IPS-NIHi11 (cell line): Measurements from ENCODE around the gene EFNB2.

Source experiments
- DNase-seq: peaks from one replicate; pipeline ENCODE4 v3.0.0; 2012; ENCODE audit warnings: mixed read lengths, low spot score

The EFNB2 gene

DNA sequence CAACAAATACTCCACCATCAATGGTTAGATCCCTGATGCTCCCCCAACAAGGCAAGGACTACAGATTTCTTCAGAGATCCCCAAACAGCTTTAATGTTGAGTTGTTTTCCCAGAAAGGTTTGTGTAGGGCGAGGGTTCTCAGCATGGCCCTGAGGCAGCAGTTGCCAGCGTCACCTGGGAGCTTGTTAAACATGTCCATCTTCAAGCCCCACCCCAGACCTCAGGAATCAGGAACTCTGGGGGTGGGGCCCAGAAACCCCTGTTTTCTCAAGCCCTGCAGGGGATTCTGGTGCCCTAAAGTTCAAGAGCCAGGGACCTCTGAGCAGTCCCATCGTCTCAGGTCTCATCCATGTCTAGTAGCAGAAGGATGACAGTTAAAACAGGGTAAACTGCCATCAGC, 9.6 kb downstream of the EFNB2 start:
- DNase-seq: no peak

GRCh38 chr13:106524108-106524507, 11.4 kb downstream of the EFNB2 start:
- DNase-seq: no peak

GRCh38 chr13:106523576-106523975, 11.9 kb downstream of the EFNB2 start:
- no peak for DNase-seq

DNA sequence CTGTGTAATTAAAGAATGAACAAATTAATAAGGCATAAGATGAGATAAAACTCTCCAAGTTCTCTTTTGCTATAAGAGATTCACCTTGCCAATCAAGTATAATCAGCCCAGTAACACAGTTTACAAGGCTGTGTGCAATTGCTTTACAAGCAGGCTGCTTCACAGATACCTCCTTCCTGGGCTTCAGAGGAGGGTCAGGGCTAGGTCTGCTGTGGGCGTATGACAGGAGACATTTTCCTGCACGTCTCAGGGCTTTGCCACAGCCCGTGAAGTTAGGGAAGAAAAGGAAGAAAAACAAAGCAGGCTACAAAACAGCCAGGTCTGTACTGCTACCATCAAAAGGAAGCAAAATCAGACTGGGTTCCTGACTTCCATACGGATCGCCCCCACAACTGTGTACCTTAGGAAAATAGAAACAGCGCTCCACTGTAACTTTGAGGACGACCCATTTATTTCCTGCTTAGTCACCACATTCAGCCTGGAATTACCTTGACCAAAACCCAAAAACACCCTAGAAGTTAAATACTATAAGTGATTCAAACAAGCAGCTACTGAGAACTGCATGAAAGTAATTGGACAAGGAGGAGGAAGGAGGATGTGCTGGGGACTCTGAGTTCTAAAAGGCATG, 12.4 kb downstream of the EFNB2 start:
- DNase-seq: no peak

DNA sequence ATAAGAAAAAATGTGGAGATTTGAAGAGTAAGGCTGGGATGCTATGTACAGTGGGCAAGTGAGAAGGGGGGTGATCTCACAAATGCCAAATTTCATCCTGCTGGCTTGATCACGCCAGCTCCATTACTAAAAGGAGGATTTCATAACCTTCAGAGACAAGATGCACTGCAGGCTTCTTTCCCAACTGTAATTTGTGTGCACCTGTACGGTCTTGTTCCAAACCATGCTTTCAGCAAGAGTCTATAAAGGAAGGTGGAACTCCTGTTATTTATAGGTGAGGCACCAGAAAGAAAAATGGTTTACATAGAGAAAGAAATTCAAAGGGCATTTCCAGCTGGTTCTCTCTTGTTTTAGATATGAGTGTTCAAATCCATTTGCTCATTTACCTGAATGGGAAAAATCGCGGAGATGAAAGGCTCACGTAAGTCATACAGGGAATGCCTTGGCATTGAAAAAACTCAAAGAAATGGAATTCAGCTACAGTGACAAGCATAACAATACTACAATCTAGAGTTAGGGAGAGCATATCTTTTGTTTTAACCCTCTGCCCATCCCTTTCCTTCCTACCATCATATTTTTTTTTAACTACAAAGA, 13.3 kb downstream of the EFNB2 start:
- DNase-seq: no peak

DNA sequence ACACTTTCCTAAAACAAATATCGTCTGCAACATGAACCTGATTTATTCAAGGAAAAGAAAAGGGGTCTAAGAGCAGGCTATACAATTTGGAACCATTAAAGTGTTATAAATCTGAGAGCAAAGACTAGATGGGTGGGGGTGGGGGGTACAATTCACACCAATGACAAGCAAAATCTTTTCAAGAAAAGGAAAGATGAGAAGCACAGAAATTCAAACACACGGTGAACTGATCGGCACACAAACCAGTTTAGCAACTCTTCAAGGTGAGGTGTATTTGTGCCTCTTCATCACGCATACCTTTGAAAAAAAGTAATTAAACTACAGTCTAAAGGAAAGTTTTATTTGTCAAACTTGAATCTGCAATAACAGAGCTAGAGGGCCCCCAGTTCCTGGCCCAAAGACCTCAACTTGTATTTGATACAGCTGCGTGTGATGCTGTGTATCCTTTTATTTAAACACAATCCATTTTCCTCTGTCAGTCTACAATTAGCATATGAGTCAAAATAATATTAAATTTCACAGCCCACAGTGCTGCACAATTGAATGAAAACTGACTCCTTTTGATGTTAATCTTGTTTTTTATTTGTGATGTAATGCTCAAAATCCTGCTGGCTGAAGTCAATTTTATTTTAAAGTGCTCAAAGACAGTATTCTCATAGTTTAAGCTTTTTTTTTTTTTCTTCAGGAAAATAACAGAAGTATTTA, 14.2 kb downstream of the EFNB2 start:
- no peak for DNase-seq

GRCh38 chr13:106520251-106521054, 15.0 kb downstream of the EFNB2 start:
- DNase-seq: no peak

DNA sequence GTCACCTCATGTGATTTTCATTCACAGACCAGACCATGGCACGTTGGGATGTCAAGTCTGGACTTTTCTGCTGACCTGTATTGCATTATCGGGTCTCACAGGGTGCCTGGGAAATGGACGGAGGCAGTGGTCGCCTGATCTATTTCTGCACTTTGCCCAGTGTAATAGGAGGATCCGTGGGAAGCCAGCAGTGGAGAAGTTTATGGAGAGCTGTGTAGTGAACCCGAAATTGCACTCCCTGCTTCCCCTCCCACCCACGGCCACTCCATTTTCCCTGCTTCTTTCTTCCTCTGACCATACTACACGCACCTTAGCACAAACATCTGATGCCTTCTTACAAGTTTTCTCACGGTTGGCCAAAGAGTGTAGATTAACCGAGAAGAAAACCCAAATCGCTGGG, 16.9 kb downstream of the EFNB2 start:
- no peak for DNase-seq

DNA sequence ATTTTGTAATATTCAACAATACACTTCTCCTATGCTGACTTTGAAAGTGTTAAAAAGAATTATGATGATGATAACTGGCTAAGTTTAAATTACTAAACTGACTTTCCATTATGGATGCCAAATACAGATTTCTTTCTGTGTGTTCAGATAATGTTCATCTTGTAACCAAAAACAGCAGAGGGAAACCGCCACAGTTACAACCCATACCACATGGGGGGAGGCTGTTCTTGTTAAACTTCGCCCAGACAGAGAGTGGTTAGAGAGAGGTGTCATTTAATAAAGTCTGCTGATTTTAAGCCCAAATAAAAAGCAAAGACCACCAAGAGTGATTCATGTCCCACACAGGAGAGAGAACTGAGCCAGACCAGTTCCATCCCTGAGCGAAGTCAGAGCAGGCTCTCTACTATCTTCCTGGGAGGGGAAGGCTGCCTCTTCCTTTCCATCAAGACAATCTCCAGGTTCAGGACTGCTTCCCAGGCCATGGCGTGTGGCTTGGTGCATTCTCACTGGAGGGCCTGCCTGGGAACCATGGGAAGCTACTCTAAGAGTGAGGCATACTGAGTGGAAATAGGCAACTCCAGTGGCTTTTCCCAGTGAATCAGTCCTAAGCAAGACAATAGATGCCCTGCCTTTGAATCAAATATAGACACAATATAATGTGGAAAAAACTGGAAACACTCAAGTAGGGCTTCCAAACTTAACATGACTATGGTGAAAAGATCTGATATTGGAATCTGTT, 18.2 kb downstream of the EFNB2 start:
- no peak for DNase-seq

GRCh38 chr13:106515635-106516254, 19.7 kb downstream of the EFNB2 start:
- DNase-seq: no peak

GRCh38 chr13:106514928-106515634, 20.4 kb downstream of the EFNB2 start:
- no peak for DNase-seq

- DNase-seq: no peak
Observed at GRCh38 chr13:106513025-106513983, 22.2 kb downstream of the EFNB2 start.

- no peak for DNase-seq
Observed at GRCh38 chr13:106507560-106508274, 27.7 kb downstream of the EFNB2 start.

DNA sequence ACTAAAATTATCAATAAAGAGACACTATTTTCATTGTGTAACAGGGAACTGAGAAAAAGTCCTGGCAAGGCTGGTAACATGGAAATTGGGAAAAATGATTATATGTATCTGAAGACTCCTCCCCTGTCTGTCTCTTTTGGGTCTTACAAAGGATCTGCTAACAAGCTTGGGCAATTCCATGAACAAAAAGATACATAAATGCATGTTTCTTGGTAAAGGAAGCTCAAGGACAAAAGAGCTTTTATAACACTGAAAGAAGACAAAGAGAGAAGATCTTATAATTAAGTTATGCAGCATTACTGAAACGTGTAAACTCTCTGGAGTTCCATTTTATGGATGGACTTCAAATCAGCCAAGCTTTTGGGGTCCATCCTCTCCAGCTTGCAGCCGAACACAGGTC, 29.2 kb downstream of the EFNB2 start:
- no peak for DNase-seq

GRCh38 chr13:106505732-106506131, 29.7 kb downstream of the EFNB2 start:
- no peak for DNase-seq

GRCh38 chr13:106505295-106505694, 30.2 kb downstream of the EFNB2 start:
- no peak for DNase-seq

DNA sequence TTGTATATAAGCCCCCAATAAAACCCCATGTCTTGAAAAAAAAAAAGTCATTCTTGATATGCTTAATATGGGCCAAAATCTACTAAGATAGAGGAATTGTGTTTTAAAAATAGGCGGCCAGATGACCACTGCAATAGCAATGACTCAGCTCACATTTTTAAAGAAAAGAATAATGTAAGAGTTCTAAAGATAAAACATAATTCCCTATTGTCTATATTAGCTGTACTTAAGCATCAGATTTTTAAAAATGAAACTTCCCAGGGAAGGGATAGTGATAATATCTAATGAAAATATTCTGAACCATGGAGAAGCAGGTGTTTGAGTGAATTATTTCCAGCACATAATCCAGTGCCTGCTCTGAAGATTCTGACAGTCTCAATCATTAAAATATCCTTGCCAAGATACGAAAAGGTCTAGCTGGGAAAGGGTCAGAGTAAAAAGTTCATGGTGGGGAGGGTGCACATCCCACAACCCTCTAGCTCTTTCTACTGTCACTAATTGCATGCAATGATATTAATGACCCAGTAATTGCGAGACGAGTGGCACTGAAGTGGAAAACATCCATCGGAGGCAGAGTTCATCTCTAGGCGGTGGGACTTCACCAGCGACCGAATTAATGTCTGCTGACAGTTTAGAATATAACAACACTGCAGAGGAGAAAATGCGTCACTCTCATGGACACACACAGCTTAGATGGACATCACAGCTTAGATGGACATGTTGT, 31.6 kb downstream of the EFNB2 start:
- DNase-seq: no peak

GRCh38 chr13:106503272-106503671, 32.2 kb downstream of the EFNB2 start:
- DNase-seq: no peak
